SKM-1 treated with dmso at 0.1 percent for 144 hours (cell line): Measurements from ENCODE around the gene UBAC2.

Source experiments
- DNase-seq: peaks from one replicate; lab custom pipeline; 2025; ENCODE audit not compliant: unreplicated experiment; lab: John Stamatoyannopoulos, UW

The UBAC2 gene

GRCh38 chr13:99429670-99430069 lies 229.0 kb downstream of the UBAC2 start:
- no peak for DNase-seq

GRCh38 chr13:99431927-99432608 lies 231.4 kb downstream of the UBAC2 start:
- DNase-seq: no peak

GRCh38 chr13:99432609-99433542 lies 232.2 kb downstream of the UBAC2 start:
- peak; percentile 17 for DNase-seq

GRCh38 chr13:99433543-99434075 lies 233.0 kb downstream of the UBAC2 start:
- no peak for DNase-seq

- no peak for DNase-seq
These were observed 233.7 kb downstream of the UBAC2 start for GRCh38 chr13:99434258-99434788.

- no peak for DNase-seq
These were observed 234.5 kb downstream of the UBAC2 start for GRCh38 chr13:99435116-99435515.

GRCh38 chr13:99435998-99436397 lies 235.3 kb downstream of the UBAC2 start:
- no peak for DNase-seq
